ENCODE measurements around the gene CCDC12. TPM values are rescaled to one million over a fixed set of nuclear protein-coding genes. Genes with fewer than 3 reads are reported as not detected.
A peak's percentile ranks its signal among the peaks of the same experiment; 100 is the strongest.

Gene CCDC12
- total RNA-seq, 1 experiment from 2014 or later = 46.5 TPM

DNA sequence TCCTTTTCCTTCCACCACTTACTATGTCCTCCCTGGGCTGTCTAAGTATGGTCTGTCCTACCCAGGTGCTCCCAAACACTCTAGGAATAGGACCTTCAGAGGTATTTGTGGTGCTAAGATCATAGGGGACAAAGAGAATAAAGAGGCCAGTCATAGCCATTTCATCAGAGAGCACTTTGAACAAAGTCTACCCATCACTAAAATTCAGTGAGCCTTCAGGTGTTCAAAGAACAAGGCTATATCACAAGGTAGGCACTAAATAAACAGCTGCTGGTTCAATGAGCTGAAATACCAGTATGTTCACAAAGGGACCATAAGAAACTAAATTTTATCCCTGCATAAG lies 41.7 kb upstream of the CCDC12 start:
- TF ChIP-seq CEBPB (IDR thresholded peaks at IDR 0.05; ENCODE audit: low read depth) (no peak), EZH2 (IDR thresholded peaks at IDR 0.05) (no peak), YY1 (IDR thresholded peaks at IDR 0.05; ENCODE audit: extremely low read depth, insufficient replicate concordance, low read depth, low read length) (no peak), SP1 (IDR thresholded peaks at IDR 0.05; ENCODE audit: low read depth) (no peak), CBX3 (IDR thresholded peaks at IDR 0.05; ENCODE audit: low read depth) (no peak), JUND (IDR thresholded peaks at IDR 0.05) (no peak), EGR1 (IDR thresholded peaks at IDR 0.05; ENCODE audit: low read depth) (no peak), ZNF274 (IDR thresholded peaks at IDR 0.05; ENCODE audit: low read depth, low read length) (no peak), EZH2phosphoT487 (IDR thresholded peaks at IDR 0.05; ENCODE audit: borderline replicate concordance) (no peak), ELF1 (IDR thresholded peaks at IDR 0.05; ENCODE audit: borderline replicate concordance, low read depth) (no peak), TCF7L2 (IDR thresholded peaks at IDR 0.05; ENCODE audit: borderline replicate concordance, extremely low read depth, insufficient read depth, insufficient read length) (no peak), SRF (IDR thresholded peaks at IDR 0.05; ENCODE audit: low read depth) (no peak), FOSL1 (IDR thresholded peaks at IDR 0.05; ENCODE audit: low read depth) (no peak), POLR2AphosphoS5 (IDR thresholded peaks at IDR 0.05; ENCODE audit: low read depth, low read length) (no peak), SIN3A (IDR thresholded peaks at IDR 0.05; ENCODE audit: low read depth) (no peak)
- TF ChIP-seq, protein P1, sequence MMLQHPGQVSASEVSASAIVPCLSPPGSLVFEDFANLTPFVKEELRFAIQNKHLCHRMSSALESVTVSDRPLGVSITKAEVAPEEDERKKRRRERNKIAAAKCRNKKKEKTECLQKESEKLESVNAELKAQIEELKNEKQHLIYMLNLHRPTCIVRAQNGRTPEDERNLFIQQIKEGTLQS (IDR thresholded peaks at IDR 0.05) = no peak
- TF ChIP-seq, protein P2, sequence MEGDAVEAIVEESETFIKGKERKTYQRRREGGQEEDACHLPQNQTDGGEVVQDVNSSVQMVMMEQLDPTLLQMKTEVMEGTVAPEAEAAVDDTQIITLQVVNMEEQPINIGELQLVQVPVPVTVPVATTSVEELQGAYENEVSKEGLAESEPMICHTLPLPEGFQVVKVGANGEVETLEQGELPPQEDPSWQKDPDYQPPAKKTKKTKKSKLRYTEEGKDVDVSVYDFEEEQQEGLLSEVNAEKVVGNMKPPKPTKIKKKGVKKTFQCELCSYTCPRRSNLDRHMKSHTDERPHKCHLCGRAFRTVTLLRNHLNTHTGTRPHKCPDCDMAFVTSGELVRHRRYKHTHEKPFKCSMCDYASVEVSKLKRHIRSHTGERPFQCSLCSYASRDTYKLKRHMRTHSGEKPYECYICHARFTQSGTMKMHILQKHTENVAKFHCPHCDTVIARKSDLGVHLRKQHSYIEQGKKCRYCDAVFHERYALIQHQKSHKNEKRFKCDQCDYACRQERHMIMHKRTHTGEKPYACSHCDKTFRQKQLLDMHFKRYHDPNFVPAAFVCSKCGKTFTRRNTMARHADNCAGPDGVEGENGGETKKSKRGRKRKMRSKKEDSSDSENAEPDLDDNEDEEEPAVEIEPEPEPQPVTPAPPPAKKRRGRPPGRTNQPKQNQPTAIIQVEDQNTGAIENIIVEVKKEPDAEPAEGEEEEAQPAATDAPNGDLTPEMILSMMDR (IDR thresholded peaks at IDR 0.05 in 2 of 3, conservative IDR thresholded peaks at IDR 0.05 in 1 of 3; ENCODE audit: borderline replicate concordance in 1 of 3, insufficient read depth in 1 of 3, low read depth in 2 of 3, low read length in 2 of 3) = no peak
- TF ChIP-seq, protein P3, sequence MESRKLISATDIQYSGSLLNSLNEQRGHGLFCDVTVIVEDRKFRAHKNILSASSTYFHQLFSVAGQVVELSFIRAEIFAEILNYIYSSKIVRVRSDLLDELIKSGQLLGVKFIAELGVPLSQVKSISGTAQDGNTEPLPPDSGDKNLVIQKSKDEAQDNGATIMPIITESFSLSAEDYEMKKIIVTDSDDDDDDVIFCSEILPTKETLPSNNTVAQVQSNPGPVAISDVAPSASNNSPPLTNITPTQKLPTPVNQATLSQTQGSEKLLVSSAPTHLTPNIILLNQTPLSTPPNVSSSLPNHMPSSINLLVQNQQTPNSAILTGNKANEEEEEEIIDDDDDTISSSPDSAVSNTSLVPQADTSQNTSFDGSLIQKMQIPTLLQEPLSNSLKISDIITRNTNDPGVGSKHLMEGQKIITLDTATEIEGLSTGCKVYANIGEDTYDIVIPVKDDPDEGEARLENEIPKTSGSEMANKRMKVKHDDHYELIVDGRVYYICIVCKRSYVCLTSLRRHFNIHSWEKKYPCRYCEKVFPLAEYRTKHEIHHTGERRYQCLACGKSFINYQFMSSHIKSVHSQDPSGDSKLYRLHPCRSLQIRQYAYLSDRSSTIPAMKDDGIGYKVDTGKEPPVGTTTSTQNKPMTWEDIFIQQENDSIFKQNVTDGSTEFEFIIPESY (IDR thresholded peaks at IDR 0.05; ENCODE audit: extremely low read depth, insufficient replicate concordance, low read length) = no peak
- TF ChIP-seq, protein P4, sequence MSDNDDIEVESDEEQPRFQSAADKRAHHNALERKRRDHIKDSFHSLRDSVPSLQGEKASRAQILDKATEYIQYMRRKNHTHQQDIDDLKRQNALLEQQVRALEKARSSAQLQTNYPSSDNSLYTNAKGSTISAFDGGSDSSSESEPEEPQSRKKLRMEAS (IDR thresholded peaks at IDR 0.05) = no peak
- ATAC-seq = peak; percentile 39; the same call in 1 of the 2 replicates
- RAD21 ChIA-PET (ENCODE audit: low non-redundant PET in 1 of 2, low total read pairs in 2 of 2, uncharacterized antibody in 2 of 2, unreplicated experiment in 2 of 2) = no interaction called here

More for the DNA sequence above, 41.7 kb upstream of the CCDC12 start:
- no peaks in the 10 kb centered on the region for H4K20me1 ChIP-seq (ENCODE audit: insufficient read depth)
- DNase-seq (ENCODE audit: low read depth, low spot score) = no peak
- H3K4me2 ChIP-seq (ENCODE audit: low read length) = no peak overlapping the region
- no peak overlapping the region for H3K27ac ChIP-seq (ENCODE audit: low read depth, low read length)
- peaks cover 3 to 4% of the 10 kb centered on the region in 2 experiments; a peak in 2 of 4 replicates for H3K36me3 ChIP-seq (ENCODE audit: control insufficient read depth in 1 of 2, insufficient read depth in 2 of 2, low read length in 2 of 2)
- H3K9me2 ChIP-seq (ENCODE audit: insufficient read depth) = no peaks in the 10 kb centered on the region
- H3K4me1 ChIP-seq (ENCODE audit: control insufficient read depth in 1 of 2, insufficient read depth in 2 of 2, low read length in 2 of 2) = peaks cover 0 to 5% of the 10 kb centered on the region in 2 experiments; a peak in 1 of 4 replicates
- no peak overlapping the region for H3K9ac ChIP-seq (ENCODE audit: low read length)
- 0 out of 2 replicates have a peak, but pooled peaks cover 1% of the 10 kb centered on the region for H3K79me2 ChIP-seq (ENCODE audit: insufficient read depth, low read length)
- H3K9me3 ChIP-seq (ENCODE audit: control insufficient read depth in 1 of 2, insufficient read depth in 1 of 2, low read depth in 1 of 2, low read length in 2 of 2) = no peaks in the 10 kb centered on the region
- no TSS peak for BruUV-seq (replicated peaks)
- ChIA-PET CTCF (no interaction called here), POLR2A (interaction anchor here (1.0 kb wide), 1 partner anchor 12 kb away, joined by 3 read pairs; no protein-coding TSS in a partner anchor)
- intact Hi-C loops (cut with micrococcal nuclease) = no loop called here
- H2AFZ ChIP-seq (ENCODE audit: low read depth, low read length, poor library complexity, severe bottlenecking) = no peak overlapping the region
- H3K27me3 ChIP-seq (ENCODE audit: insufficient read depth, low read length) = no peaks in the 10 kb centered on the region
- no peak overlapping the region for H3K4me3 ChIP-seq (replicated peaks in 1 of 2; ENCODE audit: low read depth in 1 of 2, low read length in 2 of 2)
